Measurements from ENCODE around the gene ASMTL.
"Not testable (repeated sequence)": the region's sequence is repeated elsewhere in the genome, so short reads cannot be mapped to it uniquely, and the experiment has no call there.

Gene ASMTL

DNA sequence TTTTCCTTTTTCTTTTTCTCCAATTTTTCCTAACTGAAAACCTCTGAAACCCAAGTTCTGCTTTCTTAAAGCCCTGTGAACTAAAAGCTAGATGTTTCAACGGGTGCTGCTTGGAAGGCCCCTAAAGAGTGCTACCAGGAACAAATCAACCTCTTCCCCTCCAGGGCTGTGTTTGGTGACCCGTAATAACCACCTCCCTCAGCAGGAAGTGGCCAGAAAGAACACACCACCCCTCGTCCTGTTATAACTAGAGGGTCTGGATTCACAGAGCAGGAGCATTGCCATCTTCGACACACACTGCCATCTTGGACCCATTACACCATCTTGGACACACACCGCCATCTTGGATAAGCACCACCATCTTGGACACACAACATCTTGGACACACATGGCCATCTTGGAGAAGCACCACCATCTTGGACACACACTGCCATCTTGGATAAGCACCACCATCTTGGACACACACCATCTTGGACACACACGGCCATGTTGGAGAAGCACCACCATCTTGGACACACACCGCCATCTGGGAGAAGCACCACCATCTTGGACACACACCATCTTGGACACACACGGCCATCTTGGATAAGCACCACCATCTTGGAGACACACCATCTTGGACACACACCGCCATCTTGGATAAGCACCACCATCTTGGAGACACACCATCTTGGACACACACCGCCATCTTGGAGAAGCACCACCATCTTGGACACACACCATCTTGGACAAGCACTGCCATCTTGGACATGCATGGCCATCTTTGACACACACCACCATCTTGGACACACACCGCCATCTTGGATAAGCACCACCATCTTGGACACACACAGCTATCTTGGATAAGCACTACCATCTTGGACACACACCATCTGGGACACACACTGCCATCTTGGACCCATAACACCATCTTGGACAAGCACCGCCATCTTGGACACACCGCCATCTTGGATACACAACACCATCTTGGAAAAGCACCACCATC is 5.4 kb downstream of the ASMTL start:
- DNase-seq (ENCODE audit: low read depth in 2 of 2); H3K4me3 ChIP-seq (replicated peaks in 1 of 2; ENCODE audit: low read depth in 2 of 2, low read length in 2 of 2): not testable (repeated sequence)

GRCh38 chrX:1444561-1445500 is 7.9 kb downstream of the ASMTL start:
- H3K4me3 ChIP-seq (replicated peaks in 1 of 2; ENCODE audit: low read depth in 2 of 2, low read length in 2 of 2): no peak overlapping the region
- no peak for TF ChIP-seq CTCF (IDR thresholded peaks at IDR 0.05; ENCODE audit: low read depth, low read length)
- no peak for DNase-seq (ENCODE audit: low read depth in 2 of 2)

GRCh38 chrX:1443496-1444075 is 9.1 kb downstream of the ASMTL start:
- no peak for TF ChIP-seq CTCF (IDR thresholded peaks at IDR 0.05; ENCODE audit: low read depth, low read length)
- no peak overlapping the region for H3K4me3 ChIP-seq (replicated peaks in 1 of 2; ENCODE audit: low read depth in 2 of 2, low read length in 2 of 2)
- no peak for DNase-seq (ENCODE audit: low read depth in 2 of 2)

DNA sequence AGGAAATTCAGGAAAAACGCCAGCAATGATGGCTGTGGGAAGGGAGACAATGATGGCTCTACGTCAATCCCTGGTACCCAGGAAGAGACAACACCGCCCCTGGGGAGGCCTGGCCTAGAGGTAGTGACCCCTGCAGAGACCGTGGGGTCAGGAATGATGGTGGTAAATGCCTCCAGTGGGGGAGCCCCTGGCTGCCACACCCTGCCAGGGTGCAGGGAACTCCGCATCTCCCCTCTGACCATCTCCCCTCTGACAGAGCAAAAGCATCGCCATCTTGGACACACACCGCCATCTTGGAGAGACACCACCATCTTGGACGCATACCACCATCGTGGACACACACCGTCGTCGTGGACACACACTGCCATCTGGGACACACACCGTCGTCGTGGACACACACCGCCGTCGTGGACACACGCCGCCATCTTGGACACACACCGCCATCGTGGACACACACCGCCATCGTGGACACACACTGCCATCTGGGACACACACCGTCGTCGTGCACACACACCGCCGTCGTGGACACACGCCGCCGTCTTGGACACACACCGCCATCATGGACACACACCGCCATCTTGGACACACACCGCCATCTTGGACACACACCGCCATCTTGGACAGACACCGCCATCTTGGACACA is 9.9 kb downstream of the ASMTL start:
- no peak overlapping the region for H3K4me3 ChIP-seq (replicated peaks in 1 of 2; ENCODE audit: low read depth in 2 of 2, low read length in 2 of 2)
- no peak for TF ChIP-seq CTCF (IDR thresholded peaks at IDR 0.05; ENCODE audit: low read depth, low read length)
- no peak for DNase-seq (ENCODE audit: low read depth in 2 of 2)

- H3K4me3 ChIP-seq (replicated peaks in 1 of 2; ENCODE audit: low read depth in 2 of 2, low read length in 2 of 2): no peak overlapping the region
- TF ChIP-seq CTCF (IDR thresholded peaks at IDR 0.05; ENCODE audit: low read depth, low read length): no peak
- DNase-seq (ENCODE audit: low read depth in 2 of 2): no peak
These were observed 10.6 kb downstream of the ASMTL start for GRCh38 chrX:1442016-1442665.

- TF ChIP-seq CTCF (IDR thresholded peaks at IDR 0.05; ENCODE audit: low read depth, low read length): no peak
- DNase-seq (ENCODE audit: low read depth in 2 of 2): no peak
- H3K4me3 ChIP-seq (replicated peaks in 1 of 2; ENCODE audit: low read depth in 2 of 2, low read length in 2 of 2): no peak overlapping the region
These were observed 12.2 kb downstream of the ASMTL start for GRCh38 chrX:1440506-1440905.

All from cardiac fibroblast (primary cell).